Measurements from ENCODE around the gene CYP4F22.

- no peak for TF ChIP-seq POLR2A (IDR thresholded peaks at IDR 0.05)
- no peak for TF ChIP-seq CTCF (IDR thresholded peaks at IDR 0.05)
These were observed 42.6 kb downstream of the CYP4F22 start for GRCh38 chr19:15550929-15551292.

Data from thyroid gland (tissue), 4 donors.